ACC112 (cell line): ENCODE results near the gene RAB11A.

Source experiments
- H2AFZ ChIP-seq: fragments of 200-600 bp; sonication (generic); one replicate; pipeline ENCODE4 v1.6.0; 2017; ENCODE audit warnings: antibody characterized with exemption, low read length; ENCODE audit not compliant: unreplicated experiment
- H3K27ac ChIP-seq: fragments of 200-600 bp; sonication (generic); 2 replicates; pipeline ENCODE4 v1.5.1; 2014; ENCODE audit warnings: low read depth, mild to moderate bottlenecking, antibody characterized with exemption, low read length, moderate library complexity
- H3K27me3 ChIP-seq: fragments of 200-600 bp; sonication (generic); 2 replicates; pipeline ENCODE4 v1.6.1; 2014; ENCODE audit warnings: mild to moderate bottlenecking, antibody characterized with exemption, low read length, moderate library complexity, mixed read lengths; ENCODE audit not compliant: insufficient read depth
- H3K36me3 ChIP-seq: fragments of 200-600 bp; sonication (generic); 2 replicates; pipeline ENCODE4 v1.6.1; 2016; ENCODE audit warnings: mild to moderate bottlenecking, antibody characterized with exemption, low read length, moderate library complexity, mixed read lengths; ENCODE audit not compliant: insufficient read depth
- H3K4me1 ChIP-seq: fragments of 200-600 bp; sonication (generic); one replicate; pipeline ENCODE4 v1.6.1; 2016; ENCODE audit warnings: low read length, mixed read lengths; ENCODE audit not compliant: insufficient read depth, unreplicated experiment, control insufficient read depth
- H3K4me3 ChIP-seq: fragments of 200-600 bp; sonication (generic); 2 replicates; pipeline ENCODE4 v1.5.1; 2014; ENCODE audit warnings: mild to moderate bottlenecking, low read depth, low read length
- H3K79me2 ChIP-seq: fragments of 200-600 bp; sonication (generic); one replicate; pipeline ENCODE4 v1.6.0; 2016; ENCODE audit warnings: low read length; ENCODE audit not compliant: control insufficient read depth, unreplicated experiment, insufficient read depth

Gene RAB11A

GRCh38 chr15:65888981-65889380, 19.7 kb downstream of the RAB11A start:
- Histone ChIP-seq H3K27ac (no peak overlapping the region), H3K4me1 (no peaks in the 10 kb centered on the region), H3K27me3 (no peaks in the 10 kb centered on the region), H2AFZ (no peak overlapping the region), H3K36me3 (peaks cover 37% of the 10 kb centered on the region), H3K4me3 (no peak overlapping the region), H3K79me2 (peaks cover 2% of the 10 kb centered on the region)

GRCh38 chr15:65893060-65893459, 23.8 kb downstream of the RAB11A start:
- Histone ChIP-seq H3K36me3 (peaks cover 27% of the 10 kb centered on the region), H3K4me1 (peaks cover 7% of the 10 kb centered on the region), H2AFZ (no peak overlapping the region), H3K4me3 (no peak overlapping the region), H3K27me3 (no peaks in the 10 kb centered on the region), H3K27ac (no peak overlapping the region), H3K79me2 (peaks cover 2% of the 10 kb centered on the region)

GRCh38 chr15:65896236-65896635, 26.9 kb downstream of the RAB11A start:
- Histone ChIP-seq H2AFZ (no peak overlapping the region), H3K36me3 (peaks cover 25% of the 10 kb centered on the region), H3K27ac (no peak overlapping the region), H3K27me3 (no peaks in the 10 kb centered on the region), H3K4me1 (peaks cover 7% of the 10 kb centered on the region), H3K4me3 (no peak overlapping the region), H3K79me2 (no peaks in the 10 kb centered on the region)

- Histone ChIP-seq H3K4me1 (peaks cover 36% of the 10 kb centered on the region), H2AFZ (no peak overlapping the region), H3K36me3 (peaks cover 24% of the 10 kb centered on the region), H3K27me3 (no peaks in the 10 kb centered on the region), H3K4me3 (no peak overlapping the region), H3K27ac (no peak overlapping the region), H3K79me2 (no peaks in the 10 kb centered on the region)
Measured at GRCh38 chr15:65900488-65900887, 31.2 kb downstream of the RAB11A start.

- no peak overlapping the region for H3K27ac ChIP-seq
- H3K79me2 ChIP-seq = no peaks in the 10 kb centered on the region
- H3K27me3 ChIP-seq = no peaks in the 10 kb centered on the region
- no peak overlapping the region for H2AFZ ChIP-seq
- H3K4me1 ChIP-seq = peaks cover 33% of the 10 kb centered on the region
- H3K36me3 ChIP-seq = peaks cover 26% of the 10 kb centered on the region
- H3K4me3 ChIP-seq = no peak overlapping the region
Measured at GRCh38 chr15:65901336-65901735, 32.0 kb downstream of the RAB11A start.

- H3K4me3 ChIP-seq = no peak overlapping the region
- peaks cover 24% of the 10 kb centered on the region for H3K36me3 ChIP-seq
- H3K4me1 ChIP-seq = peaks cover 30% of the 10 kb centered on the region
- H3K79me2 ChIP-seq = no peaks in the 10 kb centered on the region
- no peaks in the 10 kb centered on the region for H3K27me3 ChIP-seq
- no peak overlapping the region for H2AFZ ChIP-seq
- no peak overlapping the region for H3K27ac ChIP-seq
Measured at GRCh38 chr15:65901836-65902235, 32.5 kb downstream of the RAB11A start.

- Histone ChIP-seq H3K27ac (no peak overlapping the region), H3K36me3 (peaks cover 21% of the 10 kb centered on the region), H3K4me3 (no peak overlapping the region)
Measured at GRCh38 chr15:65902373-65902772, 33.1 kb downstream of the RAB11A start.

GRCh38 chr15:65903296-65904073, 34.2 kb downstream of the RAB11A start:
- Histone ChIP-seq H3K79me2 (no peaks in the 10 kb centered on the region), H3K36me3 (peaks cover 21% of the 10 kb centered on the region), H3K27ac (peak overlapping the region; percentile 46), H3K4me1 (peaks cover 30% of the 10 kb centered on the region), H2AFZ (no peak overlapping the region), H3K4me3 (peak overlapping the region; percentile 29; the same call in 1 of the 2 replicates), H3K27me3 (no peaks in the 10 kb centered on the region)

More at GRCh38 chr15:65902373-65902772, 33.1 kb downstream of the RAB11A start:
- Histone ChIP-seq H2AFZ (no peak overlapping the region), H3K79me2 (no peaks in the 10 kb centered on the region), H3K27me3 (no peaks in the 10 kb centered on the region), H3K4me1 (peaks cover 30% of the 10 kb centered on the region)

- Histone ChIP-seq H3K27ac (peak overlapping the region; percentile 46), H3K36me3 (peaks cover 16% of the 10 kb centered on the region), H2AFZ (no peak overlapping the region), H3K4me3 (peak overlapping the region; percentile 29; the same call in 1 of the 2 replicates), H3K27me3 (no peaks in the 10 kb centered on the region), H3K4me1 (peaks cover 30% of the 10 kb centered on the region), H3K79me2 (no peaks in the 10 kb centered on the region)
Measured at GRCh38 chr15:65904301-65904700, 35.0 kb downstream of the RAB11A start.

- H3K27me3 ChIP-seq = no peaks in the 10 kb centered on the region
- H3K4me3 ChIP-seq = no peak overlapping the region
- peaks cover 10% of the 10 kb centered on the region; the same call in 1 of the 2 replicates for H3K36me3 ChIP-seq
- no peaks in the 10 kb centered on the region for H3K79me2 ChIP-seq
- H3K4me1 ChIP-seq = peaks cover 30% of the 10 kb centered on the region
- no peak overlapping the region for H3K27ac ChIP-seq
- H2AFZ ChIP-seq = no peak overlapping the region
Measured at GRCh38 chr15:65906396-65906795, 37.1 kb downstream of the RAB11A start.

- Histone ChIP-seq H2AFZ (no peak overlapping the region), H3K27ac (no peak overlapping the region), H3K27me3 (no peaks in the 10 kb centered on the region), H3K36me3 (peaks cover 10% of the 10 kb centered on the region; the same call in 1 of the 2 replicates), H3K79me2 (no peaks in the 10 kb centered on the region), H3K4me1 (peaks cover 21% of the 10 kb centered on the region), H3K4me3 (no peak overlapping the region)
Measured at GRCh38 chr15:65907661-65908060, 38.4 kb downstream of the RAB11A start.
